ENCODE results near the gene OR1K1. TPM values are rescaled to one million over a fixed set of nuclear protein-coding genes. Genes with fewer than 3 reads are reported as not detected.

The OR1K1 gene
- total RNA-seq, 1 experiment from 2014 or later: not detected

- TF ChIP-seq POLR2AphosphoS5 (IDR thresholded peaks at IDR 0.05; ENCODE audit: low read depth, low read length) (no peak), RAD21 (IDR thresholded peaks at IDR 0.05; ENCODE audit: low read depth) (no peak), FOSL1 (IDR thresholded peaks at IDR 0.05; ENCODE audit: low read depth) (no peak), POLR2A (IDR thresholded peaks at IDR 0.05; ENCODE audit: borderline replicate concordance, extremely low read depth, insufficient read depth, insufficient read length) (no peak), EGR1 (IDR thresholded peaks at IDR 0.05; ENCODE audit: low read depth) (no peak)
Observed at GRCh38 chr9:122789256-122790046, 10.5 kb upstream of the OR1K1 start (continued).

DNA sequence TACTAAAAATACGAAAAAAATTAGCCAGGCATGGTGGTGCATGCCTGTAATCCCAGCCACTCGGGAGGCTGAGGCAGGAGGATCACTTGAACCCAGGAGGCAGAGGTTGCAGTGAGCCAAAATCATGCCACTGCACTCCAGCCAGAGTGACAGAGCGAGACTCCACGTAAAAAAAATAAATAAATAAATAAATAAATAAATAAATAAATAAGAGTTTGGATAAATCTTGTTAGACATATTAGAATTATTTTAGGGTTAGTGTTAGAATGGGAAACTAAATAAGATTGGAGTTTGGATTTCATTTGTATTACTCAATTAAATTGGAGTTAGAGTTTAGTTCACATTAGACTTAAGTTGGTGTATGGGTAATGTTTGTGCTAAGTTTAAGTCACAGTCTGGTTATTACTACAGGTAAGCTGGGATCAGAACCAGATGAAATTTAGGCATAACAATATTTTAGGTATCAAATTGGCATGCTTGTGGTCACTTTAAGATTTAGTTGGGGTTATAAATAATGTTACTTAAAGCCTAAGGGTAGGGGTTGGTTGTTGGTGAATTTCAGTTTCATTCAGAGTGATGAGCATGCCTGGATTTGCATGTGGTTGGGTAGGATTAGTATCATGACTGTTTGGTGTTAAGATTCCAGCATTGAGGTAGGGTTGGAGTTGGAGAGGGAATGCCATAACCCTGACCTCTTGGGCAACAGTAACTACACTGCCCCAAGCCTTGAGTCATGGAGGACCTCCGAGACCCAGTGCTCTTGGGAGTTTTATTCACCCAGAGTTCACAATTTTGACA, 7.9 kb upstream of the OR1K1 start:
- BruUV-seq (replicated peaks): no TSS peak
- ChIA-PET CTCF (no interaction called here), POLR2A (no interaction called here), RAD21 (ENCODE audit: low non-redundant PET in 1 of 2, low total read pairs in 2 of 2, uncharacterized antibody in 2 of 2, unreplicated experiment in 2 of 2) (no interaction called here)
- Histone ChIP-seq H2AFZ (ENCODE audit: low read depth, low read length, poor library complexity, severe bottlenecking) (no peak overlapping the region), H3K27me3 (ENCODE audit: insufficient read depth, low read length) (no peaks in the 10 kb centered on the region), H3K79me2 (ENCODE audit: insufficient read depth, low read length) (no peaks in the 10 kb centered on the region), H3K9me2 (ENCODE audit: insufficient read depth) (no peaks in the 10 kb centered on the region), H4K20me1 (ENCODE audit: insufficient read depth) (no peaks in the 10 kb centered on the region), H3K4me1 (ENCODE audit: control insufficient read depth in 1 of 2, insufficient read depth in 2 of 2, low read length in 2 of 2) (no peaks in the 10 kb centered on the region; a peak in 1 of 4 replicates), H3K27ac (ENCODE audit: low read depth, low read length) (no peak overlapping the region), H3K4me2 (ENCODE audit: low read length) (no peak overlapping the region), H3K36me3 (ENCODE audit: control insufficient read depth in 1 of 2, insufficient read depth in 2 of 2, low read length in 2 of 2) (no peaks in the 10 kb centered on the region), H3K9ac (ENCODE audit: low read length) (no peak overlapping the region), H3K9me3 (ENCODE audit: control insufficient read depth in 1 of 2, insufficient read depth in 1 of 2, low read depth in 1 of 2, low read length in 2 of 2) (no peaks in the 10 kb centered on the region), H3K4me3 (replicated peaks in 1 of 2; ENCODE audit: low read depth in 1 of 2, low read length in 2 of 2) (no peak overlapping the region)
- DNase-seq (ENCODE audit: low read depth, low spot score): no peak
- ATAC-seq: no peak
- TF ChIP-seq, protein P1, sequence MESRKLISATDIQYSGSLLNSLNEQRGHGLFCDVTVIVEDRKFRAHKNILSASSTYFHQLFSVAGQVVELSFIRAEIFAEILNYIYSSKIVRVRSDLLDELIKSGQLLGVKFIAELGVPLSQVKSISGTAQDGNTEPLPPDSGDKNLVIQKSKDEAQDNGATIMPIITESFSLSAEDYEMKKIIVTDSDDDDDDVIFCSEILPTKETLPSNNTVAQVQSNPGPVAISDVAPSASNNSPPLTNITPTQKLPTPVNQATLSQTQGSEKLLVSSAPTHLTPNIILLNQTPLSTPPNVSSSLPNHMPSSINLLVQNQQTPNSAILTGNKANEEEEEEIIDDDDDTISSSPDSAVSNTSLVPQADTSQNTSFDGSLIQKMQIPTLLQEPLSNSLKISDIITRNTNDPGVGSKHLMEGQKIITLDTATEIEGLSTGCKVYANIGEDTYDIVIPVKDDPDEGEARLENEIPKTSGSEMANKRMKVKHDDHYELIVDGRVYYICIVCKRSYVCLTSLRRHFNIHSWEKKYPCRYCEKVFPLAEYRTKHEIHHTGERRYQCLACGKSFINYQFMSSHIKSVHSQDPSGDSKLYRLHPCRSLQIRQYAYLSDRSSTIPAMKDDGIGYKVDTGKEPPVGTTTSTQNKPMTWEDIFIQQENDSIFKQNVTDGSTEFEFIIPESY (IDR thresholded peaks at IDR 0.05; ENCODE audit: extremely low read depth, insufficient replicate concordance, low read length): no peak
- TF ChIP-seq REST (IDR thresholded peaks at IDR 0.05; ENCODE audit: low read depth) (no peak), POLR2AphosphoS5 (IDR thresholded peaks at IDR 0.05; ENCODE audit: low read depth, low read length) (no peak), JUND (IDR thresholded peaks at IDR 0.05) (no peak), CBX3 (IDR thresholded peaks at IDR 0.05; ENCODE audit: low read depth) (no peak), TCF7L2 (IDR thresholded peaks at IDR 0.05; ENCODE audit: borderline replicate concordance, extremely low read depth, insufficient read depth, insufficient read length) (no peak)
- intact Hi-C loops (cut with micrococcal nuclease): no loop called here

Measured in HCT116 (cell line).